Loucy (cell line): ENCODE results near the gene ZMYND8.

ENCODE experiments used
- CTCF ChIP-seq: fragments of 200-600 bp; sonication (generic); conservative IDR thresholded peaks from 2 replicates; pipeline ENCODE4 v1.5.1; 2014; ENCODE audit warnings: mild to moderate bottlenecking, antibody characterized with exemption, low read length
- EZH2phosphoT487 ChIP-seq: fragments of 200-600 bp; IDR thresholded peaks from 2 replicates; pipeline ENCODE4 v1.6.1; 2018; ENCODE audit warnings: antibody characterized with exemption, mild to moderate bottlenecking, moderate library complexity, borderline replicate concordance

DNA sequence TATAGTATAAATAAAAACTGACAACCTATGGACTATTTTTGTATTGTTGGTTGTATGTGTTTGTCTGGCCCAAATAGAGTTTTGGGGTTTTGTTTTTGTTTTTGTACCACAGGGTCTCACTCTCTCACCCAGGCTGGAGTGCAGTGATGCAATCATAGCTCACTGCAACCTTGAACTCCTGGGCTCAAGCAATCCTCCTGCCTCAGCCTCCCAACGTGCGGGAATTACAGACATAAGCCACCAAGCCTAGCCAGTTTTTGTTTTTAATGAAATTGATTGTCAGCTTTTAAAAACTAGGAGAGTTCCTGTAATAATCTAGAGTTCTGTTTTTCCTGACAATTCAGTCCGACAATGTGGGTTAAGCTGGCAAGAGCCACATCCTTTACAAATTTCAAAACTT, 98.7 kb downstream of the ZMYND8 start:
- TF ChIP-seq CTCF, result no peak
- no peak for TF ChIP-seq EZH2phosphoT487
